ENCODE measurements around the gene NUDT16L1. TPM values are rescaled to one million over a fixed set of nuclear protein-coding genes. Genes with fewer than 3 reads are reported as not detected.

The NUDT16L1 gene
- total and polyA plus RNA-seq, 7 experiments from 2014 or later: 42.8 to 133 (median 61.5) TPM

GRCh38 chr16:4733211-4733742 lies 39.9 kb downstream of the NUDT16L1 start:
- DNase-seq (no peak), ATAC-seq (no peak)
- Mint-ChIP-seq H3K4me3 (peak overlapping the region; percentile 84 to 96 (median 91)), H3K9me3 (no peaks in the 10 kb centered on the region), H3K27ac (peak overlapping the region in 7 of 9 donors; percentile 29 to 90 (median 54)), H3K36me3 (peaks cover 0 to 15% (median 3%) of the 10 kb centered on the region in 5 donors), H3K4me1 (peaks cover 13 to 32% (median 20%) of the 10 kb centered on the region in 7 donors), H3K27me3 (peaks cover 0 to 3% (median 0%) of the 10 kb centered on the region in 5 donors)
- H3K4me3 ChIP-seq (ENCODE audit: low read length): peak overlapping the region; percentile 98
- peaks cover 0 to 26% (median 4%) of the 10 kb centered on the region in 3 experiments for H3K36me3 ChIP-seq (ENCODE audit: control insufficient read depth in 2 of 3, insufficient read depth in 3 of 3, low read length in 3 of 3)
- CTCF ChIA-PET: no interaction called here
- intact Hi-C loops (cut with micrococcal nuclease): loop anchor here (5.0 to 10.0 kb wide), 3 partner anchors 71 to 458 kb away; partner anchors contain the start of genes PAM16 (in 1 of the 2) and TFAP4 (in 1 of the 2)
- H3K27me3 ChIP-seq (ENCODE audit: control insufficient read depth in 2 of 2, insufficient read depth in 2 of 2, low read length in 2 of 2): no peaks in the 10 kb centered on the region
- no peaks in the 10 kb centered on the region for H3K9me3 ChIP-seq (ENCODE audit: control insufficient read depth in 2 of 3, low read length in 3 of 3)
- peaks cover 6 to 9% of the 10 kb centered on the region in 2 donors for H3K4me1 ChIP-seq (ENCODE audit: control insufficient read depth in 2 of 2, insufficient read depth in 2 of 2, low read length in 2 of 2)
- peak overlapping the region; percentile 79 for H3K27ac ChIP-seq (ENCODE audit: low read depth, low read length)
- POLR2A ChIA-PET: interaction anchor here (2.3 to 2.9 kb wide), 4 partner anchors 34 to 117 kb away, joined by 16 to 41 read pairs (median 20); partner anchors contain the start of genes GLYR1, NUDT16L1, UBN1 and ZNF500

- H3K9me3 Mint-ChIP-seq: no peaks in the 10 kb centered on the region
- peak overlapping the region; percentile 84 to 96 (median 91) for H3K4me3 Mint-ChIP-seq
- ChIA-PET CTCF (interaction anchor here (0.5 to 1.7 kb wide), 7 partner anchors 33 to 429 kb away, joined by 3 to 8 read pairs (median 4); partner anchors contain the start of genes MGRN1, ROGDI and ZNF500), POLR2A (interaction anchor here (0.6 to 2.9 kb wide), 14 partner anchors 16 to 318 kb away, joined by 3 to 41 read pairs (median 6); partner anchors contain the start of genes CORO7, GLYR1, NUDT16L1 and ROGDI)
- H3K36me3 ChIP-seq (ENCODE audit: control insufficient read depth in 2 of 3, insufficient read depth in 3 of 3, low read length in 3 of 3): peaks cover 0 to 22% (median 2%) of the 10 kb centered on the region in 3 experiments
- peaks cover 6 to 9% of the 10 kb centered on the region in 2 donors for H3K4me1 ChIP-seq (ENCODE audit: control insufficient read depth in 2 of 2, insufficient read depth in 2 of 2, low read length in 2 of 2)
- ATAC-seq: peak; percentile 1
- H3K27ac Mint-ChIP-seq: peak overlapping the region in 5 of 9 donors; percentile 49 to 90 (median 76)
- H3K36me3 Mint-ChIP-seq: peaks cover 0 to 13% (median 3%) of the 10 kb centered on the region in 5 donors
- intact Hi-C loops (cut with micrococcal nuclease): loop anchor here (1.0 to 10.0 kb wide), 13 partner anchors 34 to 459 kb away; partner anchors contain the start of genes GLYR1 (in 2 of the 2), NUDT16L1 (in 2 of the 2), ROGDI (in 2 of the 2) and UBN1 (in 2 of the 2)
- H3K27ac ChIP-seq (ENCODE audit: low read depth, low read length): peak overlapping the region; percentile 79
- peak in 1 of 9 donors; percentile 18 for DNase-seq
- H3K4me3 ChIP-seq (ENCODE audit: low read length): peak overlapping the region; percentile 98
- H3K4me1 Mint-ChIP-seq: peaks cover 10 to 32% (median 20%) of the 10 kb centered on the region in 7 donors
- H3K27me3 Mint-ChIP-seq: peaks cover 0 to 3% (median 0%) of the 10 kb centered on the region in 5 donors
- H3K9me3 ChIP-seq (ENCODE audit: control insufficient read depth in 2 of 3, low read length in 3 of 3): no peaks in the 10 kb centered on the region
- no peaks in the 10 kb centered on the region for H3K27me3 ChIP-seq (ENCODE audit: control insufficient read depth in 2 of 2, insufficient read depth in 2 of 2, low read length in 2 of 2)
These were observed 40.3 kb downstream of the NUDT16L1 start for GRCh38 chr16:4733747-4734062.

- intact Hi-C loops (cut with micrococcal nuclease): loop anchor here (1.0 to 10.0 kb wide), 13 partner anchors 33 to 459 kb away; partner anchors contain the start of genes GLYR1 (in 2 of the 2), NUDT16L1 (in 2 of the 2), ROGDI (in 2 of the 2) and UBN1 (in 2 of the 2)
- Mint-ChIP-seq H3K4me3 (peak within 1 kb of the TSS; percentile 84 to 96 (median 92)), H3K4me1 (peaks cover 9 to 32% (median 20%) of the 10 kb centered on the region in 7 donors), H3K27me3 (peaks cover 0 to 3% (median 0%) of the 10 kb centered on the region in 5 donors), H3K9me3 (no peaks in the 10 kb centered on the region), H3K27ac (peak within 1 kb of the TSS; percentile 73 to 92 (median 90)), H3K36me3 (peaks cover 0 to 9% (median 3%) of the 10 kb centered on the region in 5 donors)
- ATAC-seq (peak; percentile 86), DNase-seq (peak; percentile 72 to 90 (median 79))
- peaks cover 6 to 9% of the 10 kb centered on the region in 2 donors for H3K4me1 ChIP-seq (ENCODE audit: control insufficient read depth in 2 of 2, insufficient read depth in 2 of 2, low read length in 2 of 2)
- POLR2A ChIA-PET: interaction anchor here (0.6 to 2.9 kb wide), 22 partner anchors 10 to 319 kb away, joined by 3 to 41 read pairs (median 4); partner anchors contain the start of genes CORO7, GLYR1, MGRN1 and NAGPA
- no peaks in the 10 kb centered on the region for H3K27me3 ChIP-seq (ENCODE audit: control insufficient read depth in 2 of 2, insufficient read depth in 2 of 2, low read length in 2 of 2)
- H3K36me3 ChIP-seq (ENCODE audit: control insufficient read depth in 2 of 3, insufficient read depth in 3 of 3, low read length in 3 of 3): peaks cover 0 to 17% (median 0%) of the 10 kb centered on the region in 3 experiments
- CTCF ChIA-PET: interaction anchor here (0.5 to 1.7 kb wide), 9 partner anchors 33 to 1314 kb away, joined by 3 to 8 read pairs (median 4); partner anchors contain the start of genes MGRN1, ROGDI and ZNF500
- H3K4me3 ChIP-seq (ENCODE audit: low read length): peak within 1 kb of the TSS; percentile 98
- peak within 1 kb of the TSS; percentile 79 for H3K27ac ChIP-seq (ENCODE audit: low read depth, low read length)
- no peaks in the 10 kb centered on the region for H3K9me3 ChIP-seq (ENCODE audit: control insufficient read depth in 2 of 3, low read length in 3 of 3)
These were observed 40.8 kb downstream of the NUDT16L1 start, which contains the start of the genes ANKS3 and DNAAF8 for GRCh38 chr16:4734063-4734729. Gene ANKS3, minus strand, starts transcription at chr16:4734271. Its CDS starts 4,122 bp downstream, at chr16:4730149. Gene DNAAF8, plus strand, starts transcription at chr16:4734537. Its CDS starts 1,978 bp downstream, at chr16:4736515.

GRCh38 chr16:4734730-4735535 lies 41.6 kb downstream of the NUDT16L1 start:
- H3K4me3 Mint-ChIP-seq: peak overlapping the region; percentile 84 to 96 (median 92)
- ChIA-PET CTCF (interaction anchor here (0.6 to 1.7 kb wide), 7 partner anchors 32 to 1315 kb away, joined by 3 to 8 read pairs (median 3); partner anchors contain the start of genes MGRN1, ROGDI and ZNF500), POLR2A (interaction anchor here (0.7 to 2.9 kb wide), 22 partner anchors 9 to 319 kb away, joined by 3 to 41 read pairs (median 4); partner anchors contain the start of genes CORO7, GLYR1, MGRN1 and NAGPA)
- DNase-seq: peak; percentile 86 to 95 (median 92)
- H3K4me1 Mint-ChIP-seq: peaks cover 9 to 32% (median 20%) of the 10 kb centered on the region in 7 donors
- Histone ChIP-seq H3K27ac (ENCODE audit: low read depth, low read length) (peak overlapping the region; percentile 79), H3K4me3 (ENCODE audit: low read length) (peak overlapping the region; percentile 98), H3K36me3 (ENCODE audit: control insufficient read depth in 2 of 3, insufficient read depth in 3 of 3, low read length in 3 of 3) (peaks cover 0 to 10% (median 0%) of the 10 kb centered on the region in 3 experiments), H3K9me3 (ENCODE audit: control insufficient read depth in 2 of 3, low read length in 3 of 3) (no peaks in the 10 kb centered on the region), H3K27me3 (ENCODE audit: control insufficient read depth in 2 of 2, insufficient read depth in 2 of 2, low read length in 2 of 2) (no peaks in the 10 kb centered on the region), H3K4me1 (ENCODE audit: control insufficient read depth in 2 of 2, insufficient read depth in 2 of 2, low read length in 2 of 2) (peaks cover 6 to 9% of the 10 kb centered on the region in 2 donors)
- H3K36me3 Mint-ChIP-seq: peaks cover 0 to 6% (median 3%) of the 10 kb centered on the region in 5 donors
- H3K9me3 Mint-ChIP-seq: no peaks in the 10 kb centered on the region
- peak; percentile 86 for ATAC-seq
- peak overlapping the region; percentile 73 to 92 (median 90) for H3K27ac Mint-ChIP-seq
- intact Hi-C loops (cut with micrococcal nuclease): loop anchor here (1.0 to 10.0 kb wide), 13 partner anchors 32 to 460 kb away; partner anchors contain the start of genes GLYR1 (in 2 of the 2), NUDT16L1 (in 2 of the 2), ROGDI (in 2 of the 2) and UBN1 (in 2 of the 2)
- peaks cover 0 to 3% (median 0%) of the 10 kb centered on the region in 5 donors for H3K27me3 Mint-ChIP-seq

GRCh38 chr16:4736546-4736945 lies 43.2 kb downstream of the NUDT16L1 start:
- peaks cover 6 to 9% of the 10 kb centered on the region in 2 donors for H3K4me1 ChIP-seq (ENCODE audit: control insufficient read depth in 2 of 2, insufficient read depth in 2 of 2, low read length in 2 of 2)
- H3K36me3 ChIP-seq (ENCODE audit: control insufficient read depth in 2 of 3, insufficient read depth in 3 of 3, low read length in 3 of 3): peaks cover 0 to 5% (median 0%) of the 10 kb centered on the region in 3 experiments
- H3K27ac Mint-ChIP-seq: peak overlapping the region in 1 of 9 donors; percentile 65
- no peaks in the 10 kb centered on the region for H3K9me3 ChIP-seq (ENCODE audit: control insufficient read depth in 2 of 3, low read length in 3 of 3)
- peaks cover 9 to 28% (median 19%) of the 10 kb centered on the region in 7 donors for H3K4me1 Mint-ChIP-seq
- no peak overlapping the region for H3K4me3 ChIP-seq (ENCODE audit: low read length)
- ChIA-PET CTCF (no interaction called here), POLR2A (interaction anchor here (2.4 kb wide), 1 partner anchor 112 kb away, joined by 7 read pairs; the partner anchor contains the start of gene MGRN1)
- no peak overlapping the region for H3K27ac ChIP-seq (ENCODE audit: low read depth, low read length)
- peaks cover 0 to 3% (median 0%) of the 10 kb centered on the region in 5 donors for H3K36me3 Mint-ChIP-seq
- DNase-seq: no peak
- no peaks in the 10 kb centered on the region for H3K27me3 ChIP-seq (ENCODE audit: control insufficient read depth in 2 of 2, insufficient read depth in 2 of 2, low read length in 2 of 2)
- peaks cover 0 to 3% (median 0%) of the 10 kb centered on the region in 5 donors for H3K27me3 Mint-ChIP-seq
- ATAC-seq: no peak
- H3K9me3 Mint-ChIP-seq: no peaks in the 10 kb centered on the region
- intact Hi-C loops (cut with micrococcal nuclease): loop anchor here in 1 of 2 donors (10.0 kb wide), 2 partner anchors 382 to 462 kb away; partner anchors contain the start of genes PAM16 and TFAP4
- peak overlapping the region in 2 of 10 donors; percentile 36 to 63 for H3K4me3 Mint-ChIP-seq
